ENCODE measurements around the gene ALPK1.
"Not testable (repeated sequence)": the region's sequence is repeated elsewhere in the genome, so short reads cannot be mapped to it uniquely, and the experiment has no call there.

The ALPK1 gene

GRCh38 chr4:112289407-112290253 is 7.5 kb upstream of the ALPK1 start:
- DNase-seq (ENCODE audit: low read depth in 1 of 2, low spot score in 1 of 2), result no peak
- no peak for TF ChIP-seq JUND (IDR thresholded peaks at IDR 0.05; ENCODE audit: low read depth)
- in situ Hi-C loops (cut with HindIII; ENCODE audit: low pct_unique_long_range_greater_than_20kb, low sequenced_read_pairs), result no loop called here

- in situ Hi-C loops (cut with HindIII; ENCODE audit: low pct_unique_long_range_greater_than_20kb, low sequenced_read_pairs), result no loop called here
- DNase-seq (ENCODE audit: low read depth in 1 of 2, low spot score in 1 of 2), result no peak
- no peak for TF ChIP-seq JUND (IDR thresholded peaks at IDR 0.05; ENCODE audit: low read depth)
Measured at GRCh38 chr4:112290341-112290740, 6.8 kb upstream of the ALPK1 start.

GRCh38 chr4:112299721-112300120 is 2.6 kb downstream of the ALPK1 start:
- no peak for TF ChIP-seq JUND (IDR thresholded peaks at IDR 0.05; ENCODE audit: low read depth)
- in situ Hi-C loops (cut with HindIII; ENCODE audit: low pct_unique_long_range_greater_than_20kb, low sequenced_read_pairs), result no loop called here

GRCh38 chr4:112302320-112303274 is 5.4 kb downstream of the ALPK1 start:
- no peak for TF ChIP-seq JUND (IDR thresholded peaks at IDR 0.05; ENCODE audit: low read depth)
- in situ Hi-C loops (cut with HindIII; ENCODE audit: low pct_unique_long_range_greater_than_20kb, low sequenced_read_pairs), result no loop called here
- DNase-seq (ENCODE audit: low read depth in 1 of 2, low spot score in 1 of 2), result no peak

More at GRCh38 chr4:112299721-112300120, 2.6 kb downstream of the ALPK1 start:
- no peak for DNase-seq (ENCODE audit: low read depth in 1 of 2, low spot score in 1 of 2)

GRCh38 chr4:112305477-112305876 is 8.3 kb downstream of the ALPK1 start:
- in situ Hi-C loops (cut with HindIII; ENCODE audit: low pct_unique_long_range_greater_than_20kb, low sequenced_read_pairs), result not testable (repeated sequence)

GRCh38 chr4:112309263-112309791 is 12.2 kb downstream of the ALPK1 start:
- DNase-seq (ENCODE audit: low read depth in 1 of 2, low spot score in 1 of 2); in situ Hi-C loops (cut with HindIII; ENCODE audit: low pct_unique_long_range_greater_than_20kb, low sequenced_read_pairs): not testable (repeated sequence)

More at GRCh38 chr4:112305477-112305876, 8.3 kb downstream of the ALPK1 start:
- not testable (repeated sequence) for DNase-seq (ENCODE audit: low read depth in 1 of 2, low spot score in 1 of 2)

- no peak for DNase-seq (ENCODE audit: low read depth in 1 of 2, low spot score in 1 of 2)
- in situ Hi-C loops (cut with HindIII; ENCODE audit: low pct_unique_long_range_greater_than_20kb, low sequenced_read_pairs), result no loop called here
- TF ChIP-seq JUND (IDR thresholded peaks at IDR 0.05; ENCODE audit: low read depth), result no peak
Measured at GRCh38 chr4:112311516-112311915, 14.3 kb downstream of the ALPK1 start.

- in situ Hi-C loops (cut with HindIII; ENCODE audit: low pct_unique_long_range_greater_than_20kb, low sequenced_read_pairs), result no loop called here
- no peak for TF ChIP-seq JUND (IDR thresholded peaks at IDR 0.05; ENCODE audit: low read depth)
- DNase-seq (ENCODE audit: low read depth in 1 of 2, low spot score in 1 of 2), result no peak
Measured at GRCh38 chr4:112312610-112313239, 15.6 kb downstream of the ALPK1 start.

- in situ Hi-C loops (cut with HindIII; ENCODE audit: low pct_unique_long_range_greater_than_20kb, low sequenced_read_pairs), result no loop called here
- no peak for TF ChIP-seq JUND (IDR thresholded peaks at IDR 0.05; ENCODE audit: low read depth)
- no peak for DNase-seq (ENCODE audit: low read depth in 1 of 2, low spot score in 1 of 2)
Measured at GRCh38 chr4:112315446-112315845, 18.3 kb downstream of the ALPK1 start.

GRCh38 chr4:112316360-112316759 is 19.2 kb downstream of the ALPK1 start:
- no peak for TF ChIP-seq JUND (IDR thresholded peaks at IDR 0.05; ENCODE audit: low read depth)
- in situ Hi-C loops (cut with HindIII; ENCODE audit: low pct_unique_long_range_greater_than_20kb, low sequenced_read_pairs), result no loop called here
- no peak for DNase-seq (ENCODE audit: low read depth in 1 of 2, low spot score in 1 of 2)

- DNase-seq (ENCODE audit: low read depth in 1 of 2, low spot score in 1 of 2), result no peak
- TF ChIP-seq JUND (IDR thresholded peaks at IDR 0.05; ENCODE audit: low read depth), result no peak
- in situ Hi-C loops (cut with HindIII; ENCODE audit: low pct_unique_long_range_greater_than_20kb, low sequenced_read_pairs), result no loop called here
Measured at GRCh38 chr4:112318239-112319142, 21.3 kb downstream of the ALPK1 start.
